Stimulated activated CD4-positive, alpha-beta T cell treated with anti-CD3 and anti-CD28 coated beads, Interleukin-12 subunit alpha, Interleukin-12 subunit beta, amount 100 ng/mL, for 24 hours (primary cell): ENCODE measurements around the gene TESPA1.

Experiments used
- DNase-seq, 2 experiments: peaks; one replicate each; pipeline ENCODE4 v3.0.0-alpha.2; 2020; ENCODE audit warnings: low read depth in 2 of 2

The TESPA1 gene, protein sequence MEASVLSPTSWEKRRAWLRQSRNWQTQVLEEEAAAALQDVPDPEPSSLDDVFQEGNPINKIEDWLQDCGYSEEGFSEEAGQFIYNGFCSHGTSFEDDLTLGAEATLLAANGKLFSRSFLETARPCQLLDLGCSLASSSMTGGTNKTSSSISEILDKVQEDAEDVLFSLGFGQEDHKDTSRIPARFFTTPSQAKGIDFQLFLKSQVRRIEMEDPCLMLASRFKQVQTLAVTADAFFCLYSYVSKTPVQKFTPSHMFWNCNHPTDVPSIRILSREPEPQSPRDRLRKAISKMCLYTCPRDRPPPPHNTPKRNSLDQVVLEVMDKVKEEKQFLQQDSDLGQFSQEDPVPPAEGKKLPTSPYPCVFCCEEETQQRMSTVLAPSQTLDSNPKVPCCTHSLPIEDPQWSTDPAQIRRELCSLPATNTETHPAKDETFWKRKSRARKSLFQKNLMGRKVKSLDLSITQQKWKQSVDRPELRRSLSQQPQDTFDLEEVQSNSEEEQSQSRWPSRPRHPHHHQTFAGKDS

DNA sequence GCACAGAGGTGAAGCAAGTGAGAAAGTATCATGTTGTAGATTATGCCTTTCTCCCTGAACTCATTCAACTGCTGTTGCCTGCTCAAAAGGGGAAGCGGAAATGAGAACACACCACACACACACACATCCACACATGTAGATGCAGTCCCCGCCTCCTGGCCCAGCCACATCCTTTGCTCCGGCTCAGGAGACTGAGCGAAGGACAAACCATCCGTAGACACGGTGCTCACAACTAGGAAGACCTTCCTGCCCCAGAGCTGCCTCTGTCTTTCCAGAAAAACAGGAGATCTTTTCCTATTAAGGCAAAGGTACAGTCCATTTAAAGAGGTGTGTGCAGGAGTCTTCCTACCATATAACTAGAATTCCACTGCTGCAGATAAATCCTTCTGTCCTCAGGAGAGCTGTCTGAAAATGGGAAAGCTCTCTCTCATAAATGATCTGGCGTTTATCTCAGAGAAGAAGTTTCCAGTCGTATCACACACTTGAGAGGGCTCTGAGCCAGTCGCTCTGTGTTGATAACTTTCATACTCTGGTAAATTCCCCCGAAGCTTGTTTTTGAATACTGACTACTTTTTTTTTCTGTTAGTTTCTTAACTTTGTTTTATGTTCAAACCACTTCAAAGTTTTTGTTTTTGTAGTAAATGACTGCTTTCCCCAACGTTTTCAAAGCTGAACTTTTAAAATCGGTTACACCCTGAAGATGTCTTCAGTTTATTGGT lies at the start of gene TESPA1:
TSS of gene TESPA1 (minus strand) at position 105 of the 719 bp plus-strand sequence. CDS start 10,200 bp downstream, outside the sequence.
- DNase-seq = peak; percentile 54 to 77

DNA sequence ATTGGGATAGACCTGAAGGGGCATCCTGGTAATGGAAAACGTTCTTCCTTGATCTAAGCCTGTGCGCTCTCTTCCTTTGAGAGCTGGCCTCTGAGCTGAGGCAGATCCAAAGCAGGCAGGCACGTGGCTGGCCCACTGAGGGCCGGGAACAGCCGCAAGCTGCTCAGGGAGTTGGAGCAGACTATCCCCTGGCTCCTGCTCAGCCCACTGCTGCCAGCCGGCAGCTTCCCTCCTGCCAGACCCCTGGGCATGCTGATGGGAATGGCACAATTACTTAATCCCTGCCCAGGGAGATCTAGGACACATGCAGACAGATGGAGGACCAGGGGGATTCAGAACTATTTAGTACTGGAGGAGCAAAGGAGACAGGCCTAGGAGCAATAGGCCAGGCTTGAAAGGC lies 49.7 kb upstream of the TESPA1 start:
- DNase-seq = no peak

DNA sequence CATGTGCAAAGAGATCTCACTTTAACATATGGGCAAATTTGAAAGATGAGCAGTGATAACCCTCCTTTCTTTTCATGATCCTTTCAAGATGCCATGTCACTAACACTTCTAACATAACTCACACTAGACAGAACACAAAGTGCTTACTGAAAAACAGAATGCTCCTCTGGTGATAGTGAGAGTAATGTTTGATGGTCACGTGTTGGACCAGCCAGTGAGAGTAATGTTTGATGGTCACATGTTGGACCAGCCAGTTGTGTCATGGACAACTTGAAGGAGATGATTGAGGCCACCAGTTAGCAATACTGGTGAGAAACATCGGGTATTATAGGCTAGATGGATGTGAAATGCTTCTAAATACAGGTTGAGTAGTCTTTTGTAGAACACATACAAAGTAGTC lies 40.9 kb upstream of the TESPA1 start:
- no peak for DNase-seq

DNA sequence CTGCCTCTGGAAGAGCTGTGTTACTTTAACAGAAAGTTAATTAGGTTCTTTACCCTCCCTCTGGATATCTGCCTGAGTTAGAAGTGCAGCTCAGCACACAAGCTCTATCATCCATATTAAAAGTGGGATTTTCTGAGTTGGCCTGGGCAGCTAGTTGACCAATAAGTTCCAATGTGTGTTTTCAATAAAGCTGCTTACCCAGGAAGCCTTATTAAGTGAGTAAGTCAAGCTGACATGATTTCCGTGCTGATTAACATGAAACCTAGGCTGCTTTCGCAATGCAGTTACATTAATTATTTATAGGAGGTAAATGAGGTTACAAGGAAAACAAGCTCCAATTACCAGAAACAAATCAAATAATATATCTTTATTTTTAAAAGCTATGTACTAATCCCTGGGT lies 40.0 kb upstream of the TESPA1 start:
- DNase-seq = no peak

DNA sequence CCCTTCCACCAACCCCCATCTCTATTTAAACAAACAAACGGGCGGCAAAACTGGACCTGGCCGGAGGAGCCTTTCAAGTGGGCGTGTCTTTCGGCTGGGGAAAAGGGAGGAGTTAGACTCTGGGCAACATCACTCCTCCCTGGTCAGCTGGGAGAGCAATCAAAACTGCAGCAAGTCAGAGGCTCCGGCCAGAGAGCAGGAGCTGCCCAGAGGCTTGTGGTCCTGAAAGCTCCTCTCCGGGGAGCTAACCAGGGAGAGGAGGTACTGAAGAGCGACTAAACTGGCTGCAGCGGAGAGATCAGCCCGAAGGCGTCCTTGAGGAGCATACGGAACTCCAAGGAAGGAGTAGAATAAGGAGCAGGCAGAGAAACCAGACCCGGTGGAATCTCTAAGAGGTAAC lies 35.2 kb upstream of the TESPA1 start, which contains the start of gene NEUROD4:
TSS of gene NEUROD4 (plus strand) at position 191 of the 400 bp plus-strand sequence. CDS start 6,466 bp downstream, outside the sequence.
- DNase-seq = no peak

DNA sequence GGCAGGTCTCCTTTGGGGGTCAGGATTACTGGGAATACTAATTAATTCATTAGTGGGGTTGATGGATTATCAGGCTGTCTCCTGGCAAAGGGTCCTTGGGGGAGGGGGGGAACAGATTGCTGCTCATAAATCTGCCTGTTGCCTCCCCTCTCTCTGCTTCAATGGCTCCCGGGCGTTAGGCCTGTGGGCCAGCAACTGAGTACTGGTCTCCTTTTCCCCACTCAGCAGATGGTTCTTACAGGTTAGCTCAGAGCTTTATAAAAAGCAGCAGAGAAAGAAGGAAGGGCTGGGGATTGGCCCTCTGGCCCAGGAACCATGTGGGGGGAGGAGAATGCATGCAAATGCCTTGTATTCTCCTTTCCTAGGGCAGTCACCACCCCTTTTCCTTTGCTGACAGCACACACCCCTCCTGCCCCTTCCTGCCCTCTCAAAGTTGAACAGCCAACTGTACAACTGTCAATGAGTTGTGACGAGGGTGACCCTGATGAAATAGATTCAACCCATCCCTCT lies 32.9 kb upstream of the TESPA1 start:
- DNase-seq = no peak

DNA sequence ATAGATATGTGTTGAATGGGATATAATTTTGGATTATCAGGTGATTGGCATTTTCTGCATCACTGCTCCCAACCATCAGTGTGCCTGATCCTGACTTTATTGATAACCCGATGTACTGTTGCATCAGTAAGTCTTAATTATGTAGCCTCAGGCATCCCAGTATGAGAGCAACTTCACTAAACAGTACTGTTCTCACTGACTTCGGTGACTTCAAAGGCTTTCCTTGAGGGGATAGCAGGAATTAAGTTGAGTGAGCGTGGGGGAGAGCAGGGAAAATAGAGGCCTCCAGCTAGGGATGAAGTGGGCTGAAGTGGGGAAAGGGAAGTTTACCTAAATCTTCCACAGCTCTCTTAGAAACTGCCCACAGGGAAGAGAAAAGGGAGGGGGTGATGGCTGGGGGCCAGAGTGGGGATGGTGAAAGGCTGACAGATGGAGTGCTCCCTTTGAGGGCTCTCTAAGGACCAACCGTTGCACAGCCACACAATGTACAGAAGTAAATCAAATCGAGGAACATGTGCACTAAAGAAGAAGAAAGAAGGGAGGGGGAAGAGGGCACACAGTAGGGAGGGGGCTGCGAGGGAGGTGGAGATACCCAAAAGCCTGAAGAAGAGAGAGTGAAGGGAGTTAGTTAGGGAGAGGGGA lies 24.5 kb upstream of the TESPA1 start:
- DNase-seq = no peak

DNA sequence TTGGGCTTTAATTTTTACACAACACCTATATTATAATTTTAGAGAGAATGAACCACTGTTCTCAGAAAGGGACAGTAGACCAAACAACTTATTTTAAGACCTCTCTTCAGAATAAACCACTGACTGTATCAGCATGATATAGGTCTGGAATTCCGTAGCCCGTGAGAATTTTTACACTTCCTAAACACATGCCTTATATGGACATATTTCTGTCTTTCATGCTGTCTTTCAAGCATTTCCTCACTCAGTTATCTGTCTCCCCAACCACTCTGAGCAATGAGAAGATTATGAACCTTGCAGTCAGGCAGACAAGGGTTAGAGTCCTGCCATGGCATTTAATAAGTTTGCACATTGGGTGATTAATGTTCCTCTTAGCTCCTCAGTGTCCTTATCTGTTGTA lies 17.8 kb upstream of the TESPA1 start:
- no peak for DNase-seq

DNA sequence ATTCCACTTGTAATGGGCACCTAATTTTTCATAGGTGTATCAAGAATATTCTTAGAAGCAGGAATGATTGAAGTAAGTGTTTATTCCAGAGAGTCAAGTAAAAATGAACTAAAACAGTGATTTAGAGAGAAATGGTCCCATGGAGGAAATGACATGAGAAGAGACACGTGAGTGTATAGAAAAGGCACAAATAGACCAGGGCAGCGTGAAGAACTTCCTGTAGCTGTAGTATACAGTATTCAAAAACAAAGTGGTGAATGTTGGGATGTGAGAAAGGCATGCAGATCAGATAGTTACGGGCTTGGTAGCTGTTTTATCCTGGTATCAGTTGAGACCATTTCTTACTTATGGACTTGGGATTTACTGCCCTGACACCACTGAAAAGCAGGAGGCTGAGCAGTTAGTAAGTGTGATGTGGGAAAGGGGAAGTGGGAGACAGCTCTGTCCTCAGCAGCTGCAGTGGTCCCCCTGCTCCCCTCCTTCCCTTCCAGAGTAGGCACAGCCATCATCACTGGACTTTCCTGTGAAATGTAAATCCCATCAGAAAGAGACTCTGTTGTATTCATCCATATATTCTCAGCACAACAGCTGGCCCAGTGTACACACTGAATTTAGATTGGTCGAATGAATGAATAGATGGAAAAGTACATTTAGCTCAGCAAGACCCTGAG lies 16.8 kb upstream of the TESPA1 start:
- no peak for DNase-seq

DNA sequence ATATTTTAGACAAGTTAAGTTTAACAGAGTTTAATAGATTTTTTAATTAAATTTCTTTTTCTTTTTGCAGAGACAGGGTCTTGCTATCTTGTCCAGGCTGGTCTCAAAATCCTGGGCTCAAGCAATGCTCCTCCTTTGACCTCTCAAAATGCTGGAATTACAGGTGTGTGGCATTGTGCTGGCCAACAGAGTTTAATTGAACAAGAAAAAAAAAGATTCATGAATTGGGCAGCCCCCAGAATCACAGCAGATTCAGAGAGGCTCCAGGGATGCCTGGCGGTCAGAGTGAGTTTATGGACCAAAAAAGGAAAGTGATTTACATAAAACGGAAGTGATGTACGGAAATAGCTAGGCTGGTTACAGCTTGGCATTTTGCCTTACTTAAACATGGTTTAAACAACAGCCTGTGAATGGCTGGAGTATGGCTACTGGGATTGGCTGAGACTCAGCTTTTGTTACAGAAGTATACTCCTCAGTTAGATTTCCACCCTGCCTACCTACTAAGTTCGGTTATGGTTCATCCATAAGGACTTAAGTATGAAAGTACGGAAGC lies 14.5 kb upstream of the TESPA1 start:
- DNase-seq = no peak

DNA sequence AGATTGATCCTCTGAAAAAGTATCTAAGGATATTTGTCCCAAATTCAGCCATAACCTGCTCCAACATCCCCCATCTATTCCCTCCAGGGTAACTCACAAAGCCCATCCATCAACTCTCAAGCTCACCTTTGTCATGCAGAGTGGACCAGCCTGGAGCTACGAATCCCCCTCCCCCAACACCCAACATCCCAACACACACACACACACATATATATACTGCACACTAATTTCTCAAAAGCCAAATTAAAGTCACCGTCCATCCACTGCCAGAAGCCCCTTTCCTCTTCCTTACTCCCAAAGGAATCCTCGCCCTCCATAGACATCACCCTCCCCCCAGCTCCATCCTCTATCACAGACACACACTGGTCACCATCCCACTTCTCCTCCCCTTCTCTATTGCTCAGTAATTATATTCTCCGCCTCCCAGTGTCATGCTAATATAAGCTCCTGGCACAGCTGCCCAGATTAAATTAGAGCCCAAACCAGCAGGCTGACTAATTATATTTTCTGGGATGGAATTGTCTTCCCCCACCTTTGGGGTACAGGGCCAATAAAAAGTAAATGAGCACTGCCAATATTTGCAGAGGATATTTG lies 13.5 kb upstream of the TESPA1 start:
- no peak for DNase-seq

DNA sequence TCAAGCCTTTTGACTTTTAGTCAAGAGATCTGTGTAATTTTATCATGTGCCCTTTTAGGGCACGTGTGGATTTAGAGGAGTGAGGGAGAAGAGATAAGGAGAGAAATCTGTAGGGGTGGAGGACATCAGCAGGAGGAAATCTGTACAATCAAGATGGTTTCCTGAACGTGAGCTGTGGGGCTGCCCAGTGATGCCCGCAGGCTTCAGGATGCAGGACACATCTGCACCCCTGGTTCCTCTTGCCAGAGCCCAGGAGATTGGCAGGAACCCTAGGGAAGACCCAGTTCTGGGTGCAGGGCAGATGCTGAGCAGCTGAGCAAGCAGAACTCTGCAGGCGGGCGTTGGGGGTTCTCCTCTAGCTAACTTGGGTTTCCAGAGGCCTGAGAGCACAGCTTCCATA lies 11.6 kb upstream of the TESPA1 start:
- no peak for DNase-seq

DNA sequence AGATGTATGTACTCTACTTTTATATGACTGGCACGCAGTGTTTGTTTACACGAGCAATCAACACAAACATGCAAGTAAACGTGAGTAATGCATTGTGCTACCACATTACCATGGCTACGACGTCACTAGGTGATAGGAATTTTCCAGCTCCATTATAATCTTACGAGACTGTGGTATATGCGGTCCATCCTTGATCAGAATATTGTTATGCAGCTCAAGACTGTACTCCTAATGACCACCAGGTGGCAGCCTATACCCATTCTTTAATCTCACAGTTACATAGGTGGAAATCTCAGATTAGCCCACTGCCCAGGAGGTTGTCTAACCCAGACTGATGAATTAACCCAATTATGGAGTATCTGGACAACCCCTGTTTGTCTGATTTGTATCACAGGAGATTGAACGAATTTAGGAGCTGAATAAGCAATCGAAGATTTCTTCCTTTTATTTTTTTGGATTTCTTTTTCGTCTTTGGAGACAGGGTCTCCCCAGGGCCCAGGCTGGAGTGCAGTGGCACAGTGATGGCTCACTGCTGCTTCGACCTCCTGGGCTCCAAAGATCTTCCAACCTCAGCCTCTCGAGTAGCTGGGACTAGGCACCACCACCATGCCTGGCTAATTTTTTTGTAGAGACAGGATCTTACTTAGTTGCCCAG lies 8.7 kb upstream of the TESPA1 start:
- peak in 1 of 2 experiments; percentile 28 for DNase-seq

DNA sequence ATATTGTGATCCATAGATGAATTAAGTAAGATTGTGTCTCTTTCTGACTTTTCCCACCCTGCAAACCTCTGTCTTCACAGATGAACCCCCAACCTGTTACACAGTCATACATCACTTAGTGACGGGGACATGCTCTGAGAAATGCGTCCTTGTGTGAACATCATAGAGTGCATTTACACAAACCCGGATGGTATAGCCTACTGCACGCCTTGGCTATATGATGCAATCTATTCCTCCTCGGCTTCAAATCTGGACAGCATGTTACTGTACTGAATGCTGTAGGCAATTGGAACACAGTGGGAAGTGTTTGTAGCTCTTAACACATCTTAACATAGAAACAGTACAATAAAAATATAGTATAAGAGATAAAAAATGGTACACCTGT lies 7.4 kb upstream of the TESPA1 start:
- no peak for DNase-seq

DNA sequence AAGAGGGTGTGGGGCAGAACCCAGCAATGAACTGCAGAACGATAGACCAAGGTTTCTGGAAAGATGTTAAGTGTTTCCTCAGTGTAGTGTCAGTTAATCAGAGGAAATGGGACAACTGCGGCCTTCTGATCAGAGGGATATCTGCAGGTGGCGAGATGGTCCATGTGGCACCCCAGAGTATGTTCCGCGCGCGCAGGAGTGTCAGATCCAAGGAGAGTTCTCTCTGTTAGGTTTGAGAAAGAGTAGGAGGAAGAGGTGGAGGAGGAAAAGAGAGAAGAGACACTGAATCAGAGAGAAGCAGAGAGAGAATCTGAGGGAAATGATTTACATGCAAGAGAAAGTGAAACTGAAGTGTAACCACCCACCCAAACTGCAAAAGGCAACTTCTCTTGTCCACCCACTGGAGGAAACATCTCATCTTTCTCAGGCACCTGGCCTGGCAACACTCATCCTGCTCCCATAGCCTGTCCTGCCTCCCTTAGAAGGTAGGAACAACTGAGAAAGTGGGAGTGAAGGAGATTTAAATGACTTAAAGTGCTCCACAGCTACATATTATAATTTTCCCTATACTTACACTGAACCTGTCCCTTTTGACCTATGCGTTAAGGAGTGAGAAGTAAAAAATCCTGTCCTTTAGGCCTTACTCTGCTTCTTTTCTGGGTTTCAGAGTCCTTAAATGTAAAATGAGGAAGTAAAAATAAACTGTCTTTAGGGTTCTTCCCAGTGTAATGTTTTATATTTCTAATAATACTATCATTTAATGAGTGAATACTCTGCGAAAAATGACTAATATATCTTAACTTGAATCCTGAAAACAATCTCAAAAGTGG lies 6.8 kb upstream of the TESPA1 start:
- DNase-seq = peak; percentile 20 to 29

DNA sequence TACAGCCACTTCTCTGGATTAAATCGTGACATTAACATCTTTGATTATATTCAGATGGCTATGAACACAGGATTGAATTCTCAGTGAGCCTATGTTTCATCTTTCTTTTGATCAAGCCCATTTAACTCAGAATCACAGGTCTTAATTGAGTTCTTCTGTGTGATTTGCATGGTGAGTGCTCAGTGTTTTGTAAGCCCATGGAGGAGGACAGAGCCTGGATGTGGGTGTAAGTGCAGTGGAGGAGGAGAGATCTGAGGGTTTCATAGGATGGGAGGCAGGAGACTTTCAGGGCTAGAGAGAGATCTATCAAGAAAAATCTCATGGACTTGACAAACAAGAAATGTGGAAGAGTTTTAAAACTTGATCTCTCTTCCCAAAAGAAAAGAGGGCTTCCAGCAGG lies 5.3 kb upstream of the TESPA1 start:
- no peak for DNase-seq

DNA sequence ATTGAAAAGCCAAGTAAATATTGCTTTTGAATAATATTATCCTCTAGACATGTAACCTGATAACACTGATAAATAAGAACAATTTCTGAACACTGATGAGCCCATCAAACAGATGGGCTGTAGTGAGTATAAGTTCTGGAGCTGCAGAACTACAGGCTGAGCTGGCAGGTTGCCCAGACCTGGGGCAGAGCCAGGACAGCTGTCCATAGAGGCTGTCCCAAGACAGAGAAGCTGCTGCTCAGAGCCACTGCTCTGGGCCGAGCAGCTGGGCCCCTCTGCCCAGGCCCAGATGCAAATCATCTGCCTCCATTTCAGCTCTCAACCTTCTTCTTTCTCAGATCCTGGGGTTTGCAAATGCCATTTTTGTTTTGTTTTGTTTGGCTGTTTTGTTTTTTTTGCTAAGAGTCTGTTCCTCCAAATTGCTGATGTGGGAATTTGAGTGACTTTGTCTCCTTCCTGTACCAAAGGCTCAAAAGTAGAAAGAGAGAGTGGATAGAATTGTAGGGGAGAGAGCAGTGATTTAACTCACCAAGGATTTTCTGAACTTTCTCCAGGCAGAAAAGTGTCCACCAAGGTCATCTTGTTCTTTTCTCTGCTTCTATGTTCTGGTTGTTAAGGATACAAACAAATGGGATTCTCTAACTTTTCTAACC lies 4.0 kb upstream of the TESPA1 start:
- DNase-seq = no peak

DNA sequence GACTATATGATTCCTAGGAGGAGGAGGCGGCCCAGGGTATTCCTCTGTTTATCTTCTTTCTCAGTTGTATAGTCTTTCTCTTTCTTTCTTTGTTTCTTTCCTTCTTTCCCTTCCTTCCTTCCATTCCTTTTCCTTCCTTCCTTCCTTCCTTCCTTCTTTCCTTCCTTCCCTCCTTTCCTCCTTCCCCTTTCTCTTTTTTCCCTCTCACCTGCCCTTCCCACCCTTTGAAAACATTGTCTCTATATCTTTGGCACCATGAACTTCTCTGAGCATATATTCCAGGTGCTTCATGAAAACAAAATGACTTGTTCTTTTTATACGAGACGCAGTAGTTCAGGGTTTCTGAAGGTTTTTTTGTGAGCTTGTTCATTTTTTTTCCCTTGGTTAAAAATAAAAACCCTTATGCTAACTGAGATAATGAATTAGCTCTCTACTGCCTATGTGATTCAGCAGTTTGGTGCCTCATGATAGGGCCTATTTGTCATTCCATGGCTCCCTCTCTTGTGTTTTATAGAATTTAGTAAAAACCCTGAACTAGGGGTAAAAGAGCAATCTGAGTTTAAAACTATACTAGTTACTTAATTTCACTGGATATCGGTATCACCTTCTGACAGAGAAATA lies 3.2 kb upstream of the TESPA1 start:
- no peak for DNase-seq
